Osteocyte (in vitro differentiated cells): Measurements from ENCODE around the gene CNTN1. TPM values are rescaled to one million over a fixed set of nuclear protein-coding genes. Genes with fewer than 3 reads are reported as not detected.

Experiments used
- DNase-seq: peaks from one replicate; pipeline ENCODE4 v3.0.0; 2021; ENCODE audit warnings: mixed read lengths; ENCODE audit not compliant: unreplicated experiment; ENCODE audit errors: extremely low spot score
- H3K27ac Mint-ChIP-seq: one replicate; pipeline ENCODE4 v1.8.0; 2021; ENCODE audit warnings: mild to moderate bottlenecking, mixed read lengths; ENCODE audit not compliant: unreplicated experiment
- H3K27me3 Mint-ChIP-seq: one replicate; pipeline ENCODE4 v1.8.0; 2021; ENCODE audit warnings: mixed read lengths; ENCODE audit not compliant: unreplicated experiment
- H3K36me3 Mint-ChIP-seq: one replicate; pipeline ENCODE4 v1.8.0; 2021; ENCODE audit warnings: mixed read lengths; ENCODE audit not compliant: unreplicated experiment
- H3K4me1 Mint-ChIP-seq: one replicate; pipeline ENCODE4 v1.8.0; 2021; ENCODE audit warnings: mixed read lengths; ENCODE audit not compliant: unreplicated experiment
- H3K4me3 Mint-ChIP-seq: one replicate; pipeline ENCODE4 v1.8.0; 2021; ENCODE audit warnings: mild to moderate bottlenecking, moderate library complexity, mixed read lengths; ENCODE audit not compliant: unreplicated experiment
- H3K9me3 Mint-ChIP-seq: one replicate; pipeline ENCODE4 v1.8.0; 2021; ENCODE audit warnings: mixed read lengths; ENCODE audit not compliant: unreplicated experiment
- CTCF ChIP-seq: fragments of 200-600 bp; sonication (generic); IDR thresholded peaks from 2 replicates; pipeline ENCODE4 v1.5.0; 2021; ENCODE audit warnings: antibody characterized with exemption, mild to moderate bottlenecking, moderate library complexity
- total RNA-seq: library from RNA; stranded (reverse); gene quantifications from 2 replicates; pipeline ENCODE4 v1.2.1, GENCODE V29; 2021

The CNTN1 gene
- total RNA-seq, 1 donor from 2014 or later: 1.8 TPM

GRCh38 chr12:40760821-40761220 lies 68.6 kb downstream of the CNTN1 start:
- no peak for DNase-seq

GRCh38 chr12:40762072-40762471 lies 69.8 kb downstream of the CNTN1 start:
- Mint-ChIP-seq H3K4me1 (no peaks in the 10 kb centered on the region), H3K27ac (no peak overlapping the region), H3K9me3 (no peaks in the 10 kb centered on the region), H3K27me3 (no peaks in the 10 kb centered on the region), H3K36me3 (no peaks in the 10 kb centered on the region), H3K4me3 (no peak overlapping the region)
- DNase-seq: no peak
- no peak for TF ChIP-seq CTCF

More at GRCh38 chr12:40760821-40761220, 68.6 kb downstream of the CNTN1 start:
- Mint-ChIP-seq H3K27me3 (no peaks in the 10 kb centered on the region), H3K4me1 (no peaks in the 10 kb centered on the region), H3K4me3 (no peak overlapping the region), H3K27ac (no peak overlapping the region), H3K9me3 (no peaks in the 10 kb centered on the region), H3K36me3 (no peaks in the 10 kb centered on the region)
- TF ChIP-seq CTCF: no peak

- H3K4me1 Mint-ChIP-seq: no peaks in the 10 kb centered on the region
- TF ChIP-seq CTCF: no peak
- H3K9me3 Mint-ChIP-seq: no peaks in the 10 kb centered on the region
- no peak overlapping the region for H3K27ac Mint-ChIP-seq
- no peaks in the 10 kb centered on the region for H3K27me3 Mint-ChIP-seq
- H3K36me3 Mint-ChIP-seq: no peaks in the 10 kb centered on the region
- no peak overlapping the region for H3K4me3 Mint-ChIP-seq
- no peak for DNase-seq
Measured at GRCh38 chr12:40768125-40768864, 76.1 kb downstream of the CNTN1 start.

- Mint-ChIP-seq H3K4me1 (no peaks in the 10 kb centered on the region), H3K27ac (no peak overlapping the region), H3K27me3 (no peaks in the 10 kb centered on the region), H3K4me3 (no peak overlapping the region), H3K36me3 (no peaks in the 10 kb centered on the region), H3K9me3 (no peaks in the 10 kb centered on the region)
- DNase-seq: no peak
- no peak for TF ChIP-seq CTCF
Measured at GRCh38 chr12:40769846-40770245, 77.6 kb downstream of the CNTN1 start.

GRCh38 chr12:40770781-40771180 lies 78.5 kb downstream of the CNTN1 start:
- Mint-ChIP-seq H3K27me3 (no peaks in the 10 kb centered on the region), H3K4me1 (no peaks in the 10 kb centered on the region)
- TF ChIP-seq CTCF: no peak

More at GRCh38 chr12:40770781-40771180, 78.5 kb downstream of the CNTN1 start:
- Mint-ChIP-seq H3K9me3 (no peaks in the 10 kb centered on the region), H3K36me3 (no peaks in the 10 kb centered on the region), H3K4me3 (no peak overlapping the region), H3K27ac (no peak overlapping the region)
- no peak for DNase-seq
